Cardiac muscle cell (in vitro differentiated cells and primary cell): ENCODE results near the gene BCAS3. TPM values are rescaled to one million over a fixed set of nuclear protein-coding genes. Genes with fewer than 3 reads are reported as not detected.
A peak's percentile ranks its signal among the peaks of the same experiment; 100 is the strongest.

Experiments used
- DNase-seq, 2 donors: peaks; one replicate each; pipeline versions ENCODE4 v3.0.0 to v3.0.0-alpha.2; 2010 to 2017; ENCODE audit warnings: low read depth in 1 of 2, low spot score in 1 of 2
- H3K27ac ChIP-seq: fragments of 200-600 bp; sonication (generic); 2 replicates; pipeline ENCODE4 v1.5.1; 2016
- H3K27me3 ChIP-seq: fragments of 200-600 bp; sonication (generic); 2 replicates; pipeline ENCODE4 v1.6.0; 2016; ENCODE audit warnings: control low read depth
- H3K36me3 ChIP-seq: fragments of 200-600 bp; sonication (generic); 2 replicates; pipeline ENCODE4 v1.5.1; 2016; ENCODE audit warnings: control low read depth
- H3K4me1 ChIP-seq: fragments of 200-600 bp; sonication (generic); 2 replicates; pipeline ENCODE4 v1.8.1; 2017; ENCODE audit warnings: low read depth, mild to moderate bottlenecking, mixed run types
- H3K4me3 ChIP-seq: fragments of 200-600 bp; sonication (generic); 2 replicates; pipeline ENCODE4 v1.5.1; 2016; ENCODE audit warnings: mild to moderate bottlenecking
- H3K9me3 ChIP-seq: fragments of 200-600 bp; sonication (generic); 2 replicates; pipeline ENCODE4 v1.5.1; 2017; ENCODE audit warnings: low read depth, mild to moderate bottlenecking, control low read depth
- CTCF ChIP-seq: IDR thresholded peaks from 2 replicates; pipeline ENCODE4 v1.5.1; 2012; ENCODE audit warnings: low read depth, mild to moderate bottlenecking, low read length
- polyA plus RNA-seq: library from polyadenylated mRNA; unstranded; fragments of >200 nt; fragmentation: Nextera tagmentation; extraction: Ambion mirVana; gene quantifications from 2 replicates; pipeline ENCODE4 v1.2.1, GENCODE V29; 2016
- total RNA-seq: library from RNA; depleted of rRNA; stranded (reverse); fragments of >200 nt; gene quantifications from 2 replicates; pipeline ENCODE4 v1.2.3, GENCODE V29; 2016

BCAS3 gene
- total and polyA plus RNA-seq, 2 experiments from 2014 or later = 36.5 to 39.6 TPM

GRCh38 chr17:61260071-61260797 is 582.6 kb downstream of the BCAS3 start:
- H3K4me3 ChIP-seq = no peak overlapping the region
- peak; percentile 41 to 55 for DNase-seq
- H3K4me1 ChIP-seq = peaks cover 35% of the 10 kb centered on the region
- no peaks in the 10 kb centered on the region for H3K27me3 ChIP-seq
- TF ChIP-seq CTCF = no peak
- H3K27ac ChIP-seq = peak overlapping the region; percentile 94
- no peaks in the 10 kb centered on the region for H3K36me3 ChIP-seq
- no peaks in the 10 kb centered on the region for H3K9me3 ChIP-seq

GRCh38 chr17:61261001-61261637 is 583.5 kb downstream of the BCAS3 start:
- Histone ChIP-seq H3K4me1 (peaks cover 30% of the 10 kb centered on the region), H3K27me3 (no peaks in the 10 kb centered on the region), H3K9me3 (no peaks in the 10 kb centered on the region), H3K36me3 (no peaks in the 10 kb centered on the region), H3K4me3 (no peak overlapping the region), H3K27ac (peak overlapping the region; percentile 94)
- DNase-seq = no peak
- TF ChIP-seq CTCF = no peak

- no peak overlapping the region for H3K27ac ChIP-seq
- no peaks in the 10 kb centered on the region for H3K36me3 ChIP-seq
- H3K4me3 ChIP-seq = no peak overlapping the region
- peak in 1 of 2 donors; percentile 30 for DNase-seq
- TF ChIP-seq CTCF = no peak
- H3K4me1 ChIP-seq = peaks cover 17% of the 10 kb centered on the region
- no peaks in the 10 kb centered on the region for H3K27me3 ChIP-seq
- H3K9me3 ChIP-seq = no peaks in the 10 kb centered on the region
Measured at GRCh38 chr17:61265397-61265796, 587.7 kb downstream of the BCAS3 start.

- no peak for TF ChIP-seq CTCF
- Histone ChIP-seq H3K4me1 (no peaks in the 10 kb centered on the region), H3K27ac (no peak overlapping the region), H3K9me3 (no peaks in the 10 kb centered on the region), H3K36me3 (no peaks in the 10 kb centered on the region), H3K27me3 (no peaks in the 10 kb centered on the region), H3K4me3 (no peak overlapping the region)
- DNase-seq = no peak
Measured at GRCh38 chr17:61267847-61268246, 590.2 kb downstream of the BCAS3 start.

GRCh38 chr17:61275395-61275794 is 597.7 kb downstream of the BCAS3 start:
- Histone ChIP-seq H3K4me3 (no peak overlapping the region), H3K9me3 (no peaks in the 10 kb centered on the region), H3K27me3 (no peaks in the 10 kb centered on the region), H3K4me1 (peaks cover 15% of the 10 kb centered on the region), H3K27ac (no peak overlapping the region), H3K36me3 (no peaks in the 10 kb centered on the region)
- no peak for DNase-seq
- TF ChIP-seq CTCF = no peak
